ENCODE measurements around the gene SLC16A13.

DNA sequence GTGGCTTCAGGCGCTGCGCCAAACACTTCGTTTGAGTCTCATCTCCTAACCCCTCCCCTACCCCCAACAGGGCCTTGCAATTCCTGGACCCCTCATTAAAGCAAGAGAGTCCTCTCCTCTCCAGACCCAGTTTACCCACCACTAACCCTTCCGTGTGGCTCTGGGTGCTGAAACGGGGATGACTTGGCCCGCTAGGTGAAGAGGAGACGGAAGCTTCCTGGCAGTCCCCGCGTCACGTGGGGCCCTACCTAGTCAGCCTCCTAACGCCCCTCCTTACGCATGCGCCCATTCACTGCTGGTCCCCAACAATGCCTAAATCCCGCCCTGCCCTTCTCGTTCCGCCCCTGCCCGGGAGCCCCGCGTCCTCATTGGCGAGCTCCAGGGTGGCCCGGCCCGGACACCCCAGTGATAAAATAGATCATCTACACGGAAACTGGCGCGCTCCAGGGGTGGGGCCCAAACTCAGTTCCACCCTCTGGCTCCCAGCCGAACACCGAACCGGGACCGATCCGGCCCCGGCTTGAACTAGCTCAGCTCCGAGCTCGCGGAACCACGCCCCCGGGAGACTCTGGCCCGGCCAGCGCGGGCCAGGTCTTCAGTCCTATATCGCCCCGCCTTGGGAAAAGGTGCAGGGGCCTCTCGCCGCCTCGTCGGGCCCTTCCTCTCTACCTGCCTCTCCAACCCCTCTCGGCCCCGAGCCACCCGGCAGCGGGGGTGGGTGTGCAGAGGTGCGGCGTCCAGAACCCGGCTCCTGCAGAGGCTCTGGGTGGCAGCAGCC, at the start of gene SLC16A13:
- TF ChIP-seq CTCF (conservative IDR thresholded peaks at IDR 0.05; ENCODE audit: low read depth, low read length) = no peak
- TF ChIP-seq EZH2 (IDR thresholded peaks at IDR 0.05; ENCODE audit: borderline replicate concordance, low read depth, low read length, poor library complexity, severe bottlenecking) = no peak
